Stomach (tissue), 4 donors: ENCODE measurements around the gene CACNB2.

ENCODE experiments used
- CTCF ChIP-seq, 7 experiments: fragments of 450-650 bp in 4 of 7; fragments of 200-600 bp in 3 of 7; sonication (generic) in 3 of 7; IDR thresholded peaks; one replicate each; pipeline ENCODE4 v1.5.1; 2016 to 2019; ENCODE audit warnings: antibody characterized with exemption in 7 of 7, control low read depth in 2 of 7, mild to moderate bottlenecking in 1 of 7
- POLR2A ChIP-seq, 4 donors: fragments of 450-650 bp; IDR thresholded peaks; one replicate each; pipeline ENCODE4 v1.6.1; 2016; ENCODE audit warnings: antibody characterized with exemption in 4 of 4, control low read depth in 2 of 4, mild to moderate bottlenecking in 1 of 4, moderate library complexity in 1 of 4
- POLR2AphosphoS5 ChIP-seq, 3 donors: sonication (generic); formaldehyde crosslinking; IDR thresholded peaks; one replicate each; pipeline ENCODE4 v1.6.1; 2016; ENCODE audit warnings: antibody characterized with exemption in 3 of 3

DNA sequence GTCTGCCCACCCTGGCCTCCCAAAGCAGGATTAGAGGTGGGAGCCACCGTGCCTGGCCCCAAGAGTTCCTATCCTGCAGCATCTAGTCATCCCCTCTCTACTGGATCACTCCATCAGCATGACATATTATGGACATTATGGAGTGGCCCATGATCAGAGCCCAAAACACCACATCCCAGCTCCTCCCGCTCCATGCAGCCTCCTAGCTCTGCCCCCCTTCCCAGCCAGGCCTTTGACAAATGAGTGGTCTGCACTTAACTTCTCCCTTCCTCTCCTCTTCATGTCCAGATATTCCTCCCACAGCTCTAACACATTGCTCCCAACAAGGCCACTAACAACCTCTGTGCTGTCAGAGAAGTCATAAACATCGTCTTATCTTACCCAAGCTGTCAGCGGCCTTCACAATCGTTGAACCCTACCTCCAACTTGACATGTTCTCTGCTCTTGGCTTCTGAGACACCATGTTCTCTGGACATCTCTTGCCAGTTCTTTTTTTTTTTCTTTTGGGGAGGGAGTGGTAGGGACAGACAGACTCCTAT is 323.5 kb downstream of the CACNB2 start:
- TF ChIP-seq CTCF (IDR thresholded peaks at IDR 0.05) (no peak), POLR2A (IDR thresholded peaks at IDR 0.05) (no peak), POLR2AphosphoS5 (IDR thresholded peaks at IDR 0.05) (no peak)
